NCI-H524 (cell line): ENCODE results near the gene COL15A1.
A peak's percentile ranks its signal among the peaks of the same experiment; 100 is the strongest.
"Not testable (repeated sequence)": the region's sequence is repeated elsewhere in the genome, so short reads cannot be mapped to it uniquely, and the experiment has no call there.

ENCODE experiments used
- DNase-seq, 2 experiments: peaks; one replicate each; lab custom pipeline; 2025; lab: John Stamatoyannopoulos, UW

Gene COL15A1

DNA sequence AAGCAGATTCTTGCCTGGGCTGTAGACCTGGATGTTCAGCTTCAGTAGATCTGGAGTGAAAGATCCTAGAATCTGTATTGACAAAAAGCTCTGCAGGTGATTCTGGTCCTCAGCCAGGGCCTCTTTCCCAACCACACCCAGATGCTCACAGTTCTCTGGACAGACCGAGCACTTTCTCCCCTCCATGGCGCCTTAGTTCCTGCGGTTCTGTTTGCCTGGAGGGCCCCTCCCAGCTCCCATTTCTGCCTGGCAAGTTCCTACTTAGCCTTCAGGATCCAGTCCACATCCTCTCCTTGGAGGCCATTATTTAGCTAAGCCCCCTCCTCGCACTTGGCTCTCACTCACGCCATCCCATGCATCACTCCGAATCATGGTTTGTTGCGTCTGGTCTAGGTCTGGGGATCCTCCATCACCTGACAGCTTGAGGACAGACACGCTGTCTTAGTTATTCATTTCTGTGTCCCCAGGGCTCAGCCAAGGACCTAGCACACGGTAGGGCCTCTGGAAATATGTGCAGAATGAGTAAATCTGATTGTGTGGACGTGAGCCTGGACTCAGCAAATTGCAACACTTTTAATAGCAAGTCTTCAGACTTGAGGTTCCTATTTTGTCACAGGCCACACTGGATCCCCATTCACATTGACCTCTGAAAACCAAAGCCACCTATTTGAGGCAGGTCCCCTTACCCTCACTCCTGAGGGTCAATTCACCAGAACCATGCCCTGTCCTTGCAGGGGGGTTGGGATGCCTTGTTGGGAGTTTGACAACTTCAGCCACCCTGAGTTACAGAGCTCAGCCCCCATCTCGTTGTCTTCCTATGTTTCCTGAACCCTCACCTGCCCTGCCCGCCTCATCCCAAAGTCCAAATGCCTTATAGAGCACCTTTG, 50.7 kb downstream of the COL15A1 start:
- no peak for DNase-seq

DNA sequence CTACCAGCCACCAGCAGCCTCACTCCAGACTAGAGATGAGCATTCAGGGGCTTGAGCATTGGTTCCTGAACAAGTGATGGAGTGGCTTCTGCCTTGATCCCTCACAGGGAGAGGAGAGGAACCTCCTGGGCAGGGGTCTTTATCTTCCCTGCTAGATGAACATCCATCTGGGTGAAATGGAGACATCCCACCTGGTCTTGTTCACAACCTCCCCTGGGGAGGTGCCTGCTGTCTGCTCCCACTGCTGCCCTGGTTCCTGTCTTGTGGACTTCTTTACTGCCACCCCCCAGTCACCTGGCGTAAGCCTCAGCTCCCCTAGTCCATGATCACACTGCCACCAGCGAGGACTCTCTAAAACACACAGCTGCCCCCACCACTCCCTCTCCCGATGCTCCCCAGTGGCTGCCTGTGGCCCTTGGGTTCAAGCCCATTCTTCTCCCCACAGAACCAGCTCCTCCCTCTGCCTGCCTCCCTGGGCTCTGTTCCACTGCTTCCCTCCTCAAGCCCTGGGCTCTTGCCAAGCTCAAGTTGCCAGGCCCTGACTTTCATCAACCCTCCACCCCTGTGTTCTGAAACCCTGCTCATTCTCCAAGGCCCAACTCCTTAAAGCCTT, 51.5 kb downstream of the COL15A1 start:
- no peak for DNase-seq

DNA sequence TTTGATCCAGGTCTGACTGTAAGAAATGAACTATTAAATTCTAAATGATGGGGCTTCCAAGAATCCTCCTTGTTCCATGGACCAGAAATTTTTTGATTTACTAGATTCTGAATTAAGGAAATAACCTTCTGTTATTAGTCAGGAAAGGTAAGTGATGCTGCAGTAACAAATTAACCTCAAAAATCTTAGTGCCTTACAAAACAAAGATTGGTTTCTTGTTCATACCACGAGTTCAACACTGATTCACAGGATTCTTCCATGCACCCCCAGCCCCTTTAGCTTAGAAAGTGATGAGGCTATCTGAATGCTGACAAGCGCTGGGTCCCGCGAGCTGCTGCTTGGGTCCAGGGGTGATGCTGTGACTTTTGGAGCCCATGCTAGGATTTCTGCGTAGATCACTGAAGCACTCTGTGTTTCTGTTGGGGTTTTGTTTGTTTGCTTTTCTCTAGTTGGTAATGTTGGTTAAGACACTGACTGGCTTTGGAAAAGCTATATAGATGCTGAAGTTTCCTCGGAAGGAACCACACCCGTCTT, 52.3 kb downstream of the COL15A1 start:
- no peak for DNase-seq

GRCh38 chr9:98997604-98998003, 53.9 kb downstream of the COL15A1 start:
- DNase-seq: no peak

- peak; percentile 23 to 70 for DNase-seq
Measured at GRCh38 chr9:98998441-98999151, 54.9 kb downstream of the COL15A1 start.

DNA sequence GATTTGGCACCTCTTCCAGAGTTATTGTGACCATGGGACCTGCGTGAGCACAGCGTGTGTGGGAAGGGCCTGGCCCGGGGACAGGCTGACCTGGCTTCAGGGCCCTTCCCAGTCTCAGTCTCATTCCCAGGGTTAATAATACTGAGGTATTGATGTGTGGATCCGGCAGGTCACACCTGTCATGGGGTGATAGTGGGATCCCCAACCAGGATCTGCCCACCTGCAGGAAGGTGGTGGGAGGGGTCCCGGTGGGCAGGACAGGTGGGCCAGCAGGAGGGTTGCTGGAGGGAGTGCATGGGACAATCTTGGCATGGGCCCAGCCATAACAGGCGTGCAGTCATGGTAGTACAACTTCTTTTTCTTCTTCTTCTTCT, 55.4 kb downstream of the COL15A1 start:
- DNase-seq: no peak

DNA sequence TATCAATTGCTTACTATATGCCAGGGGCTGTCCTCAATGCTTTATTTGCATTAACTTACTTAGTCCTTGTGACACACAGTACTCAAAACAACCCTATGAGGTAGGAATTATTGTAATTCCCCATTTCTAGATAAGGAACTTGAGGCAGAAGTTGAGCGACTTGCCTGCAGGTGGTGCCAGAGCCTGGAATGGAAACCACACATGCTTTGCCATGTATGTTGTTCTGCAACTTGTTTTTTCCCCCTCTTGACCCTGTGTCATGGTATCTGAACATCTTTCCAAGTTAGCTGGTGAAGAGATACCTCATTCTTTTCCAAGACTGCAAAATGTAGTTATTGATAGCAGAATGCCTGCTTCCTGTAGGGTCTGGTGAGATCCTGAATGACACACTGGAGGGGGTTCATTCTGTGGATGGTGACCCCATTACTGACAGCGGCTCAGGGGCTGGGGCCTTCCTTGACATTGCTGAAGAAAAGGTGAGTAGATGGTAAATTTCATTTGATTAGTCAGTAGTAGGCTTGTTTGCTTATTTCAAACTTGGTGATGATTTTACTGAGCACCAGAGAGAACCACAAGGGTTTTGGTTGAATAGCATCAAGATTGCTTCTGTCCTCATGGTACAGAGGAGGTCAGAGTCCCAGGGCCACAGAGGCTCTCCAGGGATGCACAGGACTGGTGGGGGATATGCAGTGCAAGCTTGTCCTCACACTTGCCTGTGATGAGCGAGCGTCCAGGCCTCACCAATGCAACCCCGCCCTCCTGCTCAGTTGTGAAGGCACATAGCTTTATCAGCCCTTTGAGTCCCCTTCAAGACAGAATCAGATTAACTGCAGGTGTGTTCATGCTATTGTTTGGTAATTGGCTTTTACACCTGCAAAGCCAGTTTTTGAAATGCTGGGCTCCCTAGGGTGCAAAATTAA, 57.0 kb downstream of the COL15A1 start:
- DNase-seq: peak; percentile 58 to 82

- no peak for DNase-seq
Measured at GRCh38 chr9:99001892-99002291, 58.2 kb downstream of the COL15A1 start.

DNA sequence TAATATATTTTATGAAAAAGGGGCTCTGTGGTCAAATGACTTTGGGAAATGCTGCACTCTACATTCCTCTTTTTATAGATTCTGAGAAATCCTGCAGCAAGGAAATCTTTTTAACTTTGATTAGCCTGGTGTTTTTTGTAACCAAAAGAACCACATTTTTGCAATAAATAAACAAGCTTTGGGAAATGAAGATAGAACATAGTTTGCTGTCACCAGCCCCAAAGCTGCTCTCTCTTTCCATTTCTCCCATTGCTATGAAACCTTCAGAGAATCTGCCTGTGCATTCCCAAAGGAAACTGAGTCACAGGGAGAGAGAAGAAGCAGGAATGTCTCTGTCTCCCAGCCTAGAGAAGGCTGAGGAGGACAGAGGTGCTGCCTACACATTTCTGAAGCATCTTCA, 59.0 kb downstream of the COL15A1 start:
- no peak for DNase-seq

DNA sequence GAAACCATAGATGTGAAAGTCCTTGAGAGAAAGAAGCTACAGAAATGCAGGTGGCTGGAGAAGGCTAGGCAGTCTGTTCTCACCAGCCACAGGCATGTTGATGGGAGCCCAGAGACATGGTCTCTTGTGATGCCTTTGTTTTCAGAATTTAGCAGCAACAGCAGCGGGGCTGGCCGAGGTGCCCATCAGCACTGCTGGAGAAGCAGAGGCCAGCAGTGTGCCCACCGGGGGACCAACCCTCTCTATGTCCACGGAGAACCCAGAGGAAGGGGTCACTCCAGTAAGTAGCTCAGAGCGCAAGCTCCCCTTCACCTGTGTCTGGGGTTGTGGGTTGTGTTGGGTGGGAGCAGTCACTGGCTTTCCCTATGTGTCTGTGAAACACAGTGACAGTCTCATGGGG, 59.6 kb downstream of the COL15A1 start:
- no peak for DNase-seq

- DNase-seq: no peak
Measured at GRCh38 chr9:99004115-99004514, 60.4 kb downstream of the COL15A1 start.

DNA sequence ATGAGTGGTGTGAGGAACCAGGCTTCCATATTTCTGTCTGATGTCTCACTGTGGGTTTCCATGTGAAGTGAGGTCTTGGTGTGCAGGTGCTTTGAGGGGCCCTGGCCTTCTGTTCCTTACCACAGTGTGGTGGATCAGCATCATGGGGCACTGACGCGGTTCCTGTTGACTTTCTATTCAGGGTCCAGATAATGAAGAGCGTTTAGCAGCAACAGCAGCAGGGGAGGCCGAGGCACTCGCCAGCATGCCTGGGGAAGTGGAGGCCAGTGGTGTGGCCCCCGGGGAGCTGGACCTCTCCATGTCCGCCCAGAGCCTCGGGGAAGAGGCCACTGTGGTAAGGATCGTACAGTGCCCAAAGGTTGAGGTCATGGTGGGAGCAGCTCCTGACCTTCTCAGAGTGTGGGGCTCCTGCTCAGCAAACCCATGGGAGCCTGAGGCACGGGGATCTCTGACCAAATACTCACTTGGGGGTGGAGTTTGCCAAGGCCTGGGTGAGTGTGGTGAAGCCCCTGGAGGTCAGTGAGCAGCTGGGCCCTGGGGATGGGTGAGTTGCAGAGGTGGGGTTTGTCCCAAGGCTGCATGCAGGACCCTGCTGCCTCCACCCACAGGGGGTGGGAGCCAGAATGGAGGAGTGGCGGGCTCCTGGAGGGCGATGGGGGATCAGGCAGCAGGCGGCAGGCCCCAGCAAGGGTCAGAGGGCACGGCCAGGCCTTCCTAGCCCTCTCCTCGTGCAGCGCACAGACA, 61.2 kb downstream of the COL15A1 start:
- DNase-seq: no peak

DNA sequence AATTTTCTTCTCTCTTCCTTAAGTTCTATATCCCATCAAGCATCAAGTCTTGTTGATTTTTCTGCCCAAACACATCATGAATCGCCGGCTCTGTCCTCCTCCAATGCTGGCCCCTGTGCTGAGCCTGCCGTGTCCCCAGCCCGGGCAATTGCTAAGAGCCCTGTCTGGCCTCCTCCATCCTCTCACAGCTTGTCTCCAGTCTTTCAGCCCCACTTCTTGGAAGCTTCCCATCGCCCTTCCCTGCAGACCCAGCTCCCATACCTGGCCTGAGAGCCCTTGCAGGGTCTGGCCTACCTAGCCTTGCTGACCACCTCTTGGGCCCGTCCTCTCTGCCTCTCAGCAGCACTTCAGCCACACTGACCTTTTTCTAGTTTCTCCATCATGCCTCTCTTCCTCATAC, 61.9 kb downstream of the COL15A1 start:
- no peak for DNase-seq

- DNase-seq: no peak
Measured at GRCh38 chr9:99006511-99006910, 62.8 kb downstream of the COL15A1 start.

DNA sequence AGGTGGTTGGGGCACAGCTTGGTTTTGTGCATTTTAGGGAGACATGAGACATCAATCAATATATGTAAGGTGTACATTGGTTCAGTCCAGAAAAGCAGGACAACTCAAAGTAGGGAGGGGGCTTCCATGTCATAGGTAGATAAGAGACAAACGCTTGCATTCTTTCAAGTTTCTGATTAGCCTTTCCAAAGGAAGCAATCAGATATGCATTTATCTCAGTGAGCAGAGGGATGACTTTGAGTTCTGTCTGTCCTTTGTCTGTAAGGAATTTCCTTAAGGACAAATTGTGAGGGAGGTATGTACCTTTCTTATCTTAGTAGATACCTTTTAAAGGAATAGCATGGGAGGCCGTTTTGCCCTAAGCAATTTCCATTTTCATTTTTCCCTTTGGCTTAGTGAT, 63.3 kb downstream of the COL15A1 start:
- no peak for DNase-seq

- DNase-seq: no peak
Measured at GRCh38 chr9:99008203-99008602, 64.5 kb downstream of the COL15A1 start.

DNA sequence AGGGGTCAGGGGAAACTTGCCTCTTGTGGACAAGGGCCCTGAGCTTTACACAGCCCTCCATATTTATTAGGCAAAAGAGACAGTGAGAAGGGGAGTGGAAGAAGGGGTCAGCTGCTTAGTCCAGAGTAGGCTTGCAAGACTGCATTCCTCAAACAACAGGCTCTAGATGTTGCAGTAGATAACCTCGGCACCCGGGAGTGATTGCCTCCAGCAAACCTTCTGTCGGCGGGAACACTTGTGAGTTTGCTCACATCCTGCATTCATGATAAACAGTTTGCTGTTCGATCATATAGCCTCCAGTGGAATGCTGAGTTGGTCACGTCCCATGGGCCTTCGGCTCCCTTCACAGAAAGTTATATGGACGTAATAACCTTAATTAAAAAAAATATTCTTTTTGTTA, 66.7 kb downstream of the COL15A1 start:
- not testable (repeated sequence) for DNase-seq

DNA sequence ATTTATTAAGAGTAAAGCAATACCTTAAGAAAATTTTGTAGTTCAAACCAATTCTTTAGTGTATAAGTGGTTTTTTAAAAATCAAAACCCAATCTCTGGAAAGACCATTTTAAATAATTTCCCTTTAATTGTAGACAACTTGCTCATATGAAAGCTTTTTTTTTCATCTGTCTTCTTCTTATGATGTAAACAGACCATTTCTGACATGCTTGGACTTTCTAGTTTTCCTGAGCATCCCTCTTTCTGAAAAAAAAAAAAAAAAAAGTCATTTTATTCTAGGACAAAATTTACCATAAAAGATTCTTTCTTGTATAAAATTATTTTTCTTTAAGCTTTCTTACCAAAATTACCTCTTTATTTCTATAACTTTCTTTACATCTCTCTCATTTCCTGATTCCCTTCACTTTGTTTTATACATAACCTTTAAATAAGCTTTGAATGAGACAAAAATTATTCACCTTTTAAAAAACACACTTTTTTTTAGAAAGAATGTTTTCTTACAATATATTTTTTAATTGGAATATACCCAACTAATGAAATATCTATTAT, 67.5 kb downstream of the COL15A1 start:
- no peak for DNase-seq

DNA sequence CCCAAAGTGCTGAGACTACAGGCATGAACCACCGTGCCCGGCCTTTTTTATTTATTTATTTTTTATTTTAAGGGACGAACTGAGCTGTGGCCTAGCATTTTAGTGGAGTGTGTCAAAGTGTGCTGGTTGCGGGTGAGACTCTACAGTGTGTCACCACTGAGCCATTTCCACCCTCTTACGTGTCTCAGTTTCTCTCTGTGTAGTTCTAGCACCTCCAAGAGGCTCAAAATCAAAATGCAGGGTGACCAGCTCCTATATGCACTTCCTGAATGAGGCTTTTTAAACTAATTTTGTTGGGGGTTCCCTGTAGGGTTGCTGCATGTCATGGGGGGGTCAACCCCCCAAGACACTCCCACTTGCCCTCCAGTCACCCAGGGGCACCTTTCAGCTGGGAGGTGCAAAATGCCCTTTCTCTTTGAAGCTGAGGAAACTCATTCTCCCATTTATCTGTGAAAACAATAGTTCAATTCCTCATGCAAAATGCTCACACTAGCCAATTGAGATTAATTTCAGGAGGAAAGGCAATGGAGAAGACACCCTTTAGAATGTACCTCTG, 69.3 kb downstream of the COL15A1 start:
- no peak for DNase-seq

GRCh38 chr9:99013550-99013949, 69.8 kb downstream of the COL15A1 start:
- DNase-seq: no peak
